IMR-90 (cell line): ENCODE measurements around the gene NACC2. TPM values are rescaled to one million over a fixed set of nuclear protein-coding genes. Genes with fewer than 3 reads are reported as not detected.

Source experiments
- ATAC-seq: fragments of 200-7000 bp; cut with Tn5 transposase; 2 replicates; pipeline ENCODE4 v1.9.1; 2020; ENCODE audit warnings: low read depth, mild to moderate bottlenecking, moderate library complexity
- BruUV-seq: library from RNA; stranded (reverse); fragments of 400-500 nt; replicated peaks from 2 replicates; lab custom pipeline; 2021; lab: Mats Ljungman, UMichigan
- CTCF ChIA-PET: fragments of 300-600 bp; formaldehyde crosslinking; extraction: SDS; loops from one replicate; lab custom pipeline; 2021; ENCODE audit warnings: antibody characterized with exemption; lab: Yijun Ruan, JAX
- POLR2A ChIA-PET: fragments of 300-600 bp; sonication (Branson Sonifier 250); formaldehyde crosslinking; loops from one replicate; lab custom pipeline; 2022; ENCODE audit warnings: antibody characterized with exemption; ENCODE audit not compliant: unreplicated experiment; lab: Charles Lee
- DNase-seq: peaks from one replicate; pipeline ENCODE4 v3.0.0; 2013
- H2AFZ ChIP-seq: replicated peaks from 2 replicates; pipeline ENCODE3; 2013; ENCODE audit warnings: low read length, mild to moderate bottlenecking; ENCODE audit not compliant: poor library complexity
- H2AK5ac ChIP-seq: 2 replicates; pipeline ENCODE4 v1.6.1; 2013; ENCODE audit warnings: low read depth, low read length, inconsistent platforms
- H2AK9ac ChIP-seq: replicated peaks from 2 replicates; pipeline ENCODE3; 2013; ENCODE audit warnings: mild to moderate bottlenecking, low read depth, low read length, moderate library complexity; ENCODE audit not compliant: poor library complexity
- H2BK120ac ChIP-seq: 2 replicates; pipeline ENCODE4 v1.6.1; 2013; ENCODE audit warnings: low read depth, low read length, inconsistent platforms
- H2BK15ac ChIP-seq: 3 replicates; pipeline ENCODE4 v1.6.1; 2013; ENCODE audit warnings: low read depth, low read length, inconsistent platforms
- H2BK20ac ChIP-seq: 2 replicates; pipeline ENCODE4 v1.6.1; 2013; ENCODE audit warnings: low read depth, mild to moderate bottlenecking, inconsistent platforms, low read length, moderate library complexity
- H2BK5ac ChIP-seq: 2 replicates; pipeline ENCODE4 v1.6.1; 2013; ENCODE audit warnings: mild to moderate bottlenecking, low read depth, low read length, inconsistent platforms; ENCODE audit not compliant: poor library complexity, severe bottlenecking
- H3K14ac ChIP-seq: replicated peaks from 2 replicates; pipeline ENCODE4 v1.6.1; 2013; ENCODE audit warnings: low read depth, low read length, inconsistent platforms
- H3K18ac ChIP-seq: 2 replicates; pipeline ENCODE4 v1.6.1; 2013; ENCODE audit warnings: low read depth, low read length, control low read depth
- H3K23ac ChIP-seq: 2 replicates; pipeline ENCODE4 v1.6.1; 2013; ENCODE audit warnings: low read depth, low read length, inconsistent platforms
- H3K27ac ChIP-seq: 2 replicates; pipeline ENCODE4 v1.5.1; 2013; ENCODE audit warnings: mild to moderate bottlenecking, control low read depth, low read length; ENCODE audit not compliant: insufficient read depth
- H3K27me3 ChIP-seq: 2 replicates; pipeline ENCODE4 v1.6.1; 2013; ENCODE audit warnings: low read length; ENCODE audit not compliant: control insufficient read depth, insufficient read depth
- H3K36me3 ChIP-seq: 2 replicates; pipeline ENCODE4 v1.6.1; 2013; ENCODE audit warnings: low read length, mixed read lengths; ENCODE audit not compliant: control insufficient read depth, insufficient read depth
- H3K4ac ChIP-seq: 2 replicates; pipeline ENCODE4 v1.6.1; 2013; ENCODE audit warnings: low read depth, low read length, inconsistent platforms
- H3K4me1 ChIP-seq: 2 replicates; pipeline ENCODE4 v1.6.1; 2013; ENCODE audit warnings: low read length, mixed read lengths; ENCODE audit not compliant: control insufficient read depth, insufficient read depth
- H3K4me2 ChIP-seq: 2 replicates; pipeline ENCODE4 v1.6.1; 2013; ENCODE audit warnings: low read depth, mild to moderate bottlenecking, control low read depth, low read length, moderate library complexity
- H3K4me3 ChIP-seq: 2 replicates; pipeline ENCODE4 v1.5.1; 2013; ENCODE audit warnings: low read depth, mild to moderate bottlenecking, control low read depth, low read length, moderate library complexity; ENCODE audit not compliant: insufficient read depth
- H3K56ac ChIP-seq: 2 replicates; pipeline ENCODE4 v1.6.1; 2013; ENCODE audit warnings: low read length, inconsistent platforms; ENCODE audit not compliant: insufficient read depth; ENCODE audit errors: extremely low read depth
- H3K79me1 ChIP-seq, 2 experiments: 2 replicates each; pipeline ENCODE4 v1.6.1; 2013; ENCODE audit warnings: low read length in 2 of 2, inconsistent platforms in 1 of 2, low read depth in 1 of 2
- H3K9ac ChIP-seq: 2 replicates; pipeline ENCODE4 v1.6.1; 2013; ENCODE audit warnings: low read depth, low read length, control low read depth
- H3K9me1 ChIP-seq: 2 replicates; pipeline ENCODE4 v1.6.1; 2013; ENCODE audit warnings: low read length, inconsistent platforms; ENCODE audit not compliant: insufficient read depth
- H3K9me3 ChIP-seq: 2 replicates; pipeline ENCODE4 v1.6.1; 2013; ENCODE audit warnings: low read length; ENCODE audit not compliant: control insufficient read depth, insufficient read depth
- H4K20me1 ChIP-seq: 2 replicates; pipeline ENCODE4 v1.6.1; 2013; ENCODE audit warnings: low read length, inconsistent platforms; ENCODE audit not compliant: insufficient read depth
- H4K5ac ChIP-seq: 2 replicates; pipeline ENCODE4 v1.6.1; 2013; ENCODE audit warnings: mild to moderate bottlenecking, low read depth, low read length, control low read depth
- H4K8ac ChIP-seq, 2 experiments: 2 replicates each; pipeline ENCODE4 v1.6.1; 2013; ENCODE audit warnings: low read depth in 2 of 2, low read length in 2 of 2, control low read depth in 1 of 2, inconsistent platforms in 1 of 2
- H4K91ac ChIP-seq: 2 replicates; pipeline ENCODE4 v1.6.1; 2013; ENCODE audit warnings: low read depth, low read length, inconsistent platforms; ENCODE audit not compliant: insufficient read depth
- BHLHE40 ChIP-seq: fragments of 150-350 bp; IDR thresholded peaks from 2 replicates; pipeline ENCODE4 v1.6.1; 2016; ENCODE audit warnings: mild to moderate bottlenecking, low read depth, low read length
- CHD1 ChIP-seq: IDR thresholded peaks from 2 replicates; pipeline ENCODE4 v1.6.1; 2012; ENCODE audit warnings: low read depth, low read length, improper control_type of control experiment
- MAFK ChIP-seq: IDR thresholded peaks from 2 replicates; pipeline ENCODE4 v1.6.1; 2012; ENCODE audit warnings: low read depth, low read length, improper control_type of control experiment
- RCOR1 ChIP-seq: IDR thresholded peaks from 2 replicates; pipeline ENCODE4 v1.6.1; 2012; ENCODE audit warnings: mild to moderate bottlenecking, low read length, improper control_type of control experiment; ENCODE audit not compliant: insufficient replicate concordance
- RFX5 ChIP-seq: IDR thresholded peaks from 2 replicates; pipeline ENCODE4 v1.8.0; 2012; ENCODE audit warnings: low read depth, mild to moderate bottlenecking, low read length, moderate library complexity
- WGBS, 2 experiments: methylation state at CpG; one replicate each; pipeline versions ENCODE4 v1.1.5 to v1.1.7; 2013; ENCODE audit warnings: missing lambda C conversion rate in 2 of 2; ENCODE audit not compliant: insufficient read length in 1 of 2; ENCODE audit errors: extremely low coverage in 2 of 2; 5-methylcytosine and 5-hydroxymethylcytosine counted together
- dilution Hi-C: fragments of 300-500 bp; cut with HindIII; formaldehyde crosslinking; loops from one replicate; pipeline ENCODE4 v1.14.3; 2018; ENCODE audit warnings: low sequenced_read_pairs; ENCODE audit not compliant: unreplicated experiment
- in situ Hi-C: fragments of 300-500 bp; cut with MboI; formaldehyde crosslinking; loops from 3 replicates; pipeline ENCODE4 v1.14.3; 2019; ENCODE audit warnings: low sequenced_read_pairs, inconsistent platforms, mixed read lengths
- intact Hi-C: fragments of 100-400 bp; cut with micrococcal nuclease; formaldehyde crosslinking; loops from 2 replicates; pipeline ENCODE4 v1.10.0; 2022
- polyA plus RNA-seq, 3 experiments: library from polyadenylated mRNA; depleted of rRNA; stranded (reverse); fragments of >200 nt; gene quantifications; 2 replicates each; pipeline ENCODE4 v1.2.3, GENCODE V29; 2012; ENCODE audit warnings: low replicate concordance in 1 of 3
- total RNA-seq: library from RNA; depleted of rRNA; stranded (reverse); fragments of >200 nt; gene quantifications from 2 replicates; pipeline ENCODE4 v1.2.3, GENCODE V29; 2012
- TF ChIP-seq, protein P1 (sequence below): conservative IDR thresholded peaks from 2 replicates; pipeline ENCODE4 v1.5.1; 2012; ENCODE audit warnings: mild to moderate bottlenecking, low read depth, low read length, improper control_type of control experiment

Gene NACC2
- total and polyA plus RNA-seq, 2 of the 4 experiments (the other 2 are of a cell fraction), result 7.9 to 19.0 TPM

DNA sequence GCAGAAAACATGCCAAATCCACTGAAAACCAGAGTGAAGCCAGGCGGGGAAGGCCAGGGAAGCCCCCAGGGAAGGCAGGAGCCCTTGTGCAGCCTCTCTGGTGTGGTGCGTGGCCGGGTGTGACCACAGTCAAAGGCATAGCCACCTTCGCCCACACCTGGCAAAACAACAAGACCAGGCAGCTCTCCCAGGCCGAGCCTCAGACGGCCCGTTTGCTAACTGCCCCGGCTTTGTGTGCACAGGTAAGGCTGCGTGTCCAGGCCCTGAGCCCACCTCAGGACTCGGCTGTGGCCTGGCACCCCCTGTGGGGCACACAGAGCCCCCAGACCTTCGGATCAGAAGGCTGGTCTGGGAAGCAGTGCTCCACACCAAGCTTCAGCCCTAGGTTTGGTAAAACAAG is 17.5 kb upstream of the NACC2 start:
- intact Hi-C loops, result no loop called here
- Histone ChIP-seq H3K4me3 (no peak overlapping the region), H3K9me1 (peaks cover 13% of the 10 kb centered on the region), H2AFZ (no peak overlapping the region), H3K56ac (no peak overlapping the region), H3K79me1 (peaks cover 5 to 24% of the 10 kb centered on the region in 2 experiments; a peak in 3 of 4 replicates), H2BK5ac (no peak overlapping the region), H3K4ac (no peak overlapping the region), H3K9ac (no peak overlapping the region), H3K18ac (no peak overlapping the region), H2AK9ac (no peak overlapping the region), H2BK20ac (no peak overlapping the region), H2AK5ac (no peak overlapping the region), H3K36me3 (peaks cover 15% of the 10 kb centered on the region; the same call in 1 of the 2 replicates), H4K8ac (no peak overlapping the region), H3K9me3 (no peaks in the 10 kb centered on the region), H3K4me1 (peaks cover 18% of the 10 kb centered on the region), H3K27ac (no peak overlapping the region), H3K27me3 (no peaks in the 10 kb centered on the region), H3K23ac (no peak overlapping the region), H4K91ac (no peak overlapping the region), H3K14ac (no peak overlapping the region), H2BK15ac (no peak overlapping the region), H3K4me2 (no peak overlapping the region), H2BK120ac (no peak overlapping the region), H4K20me1 (no peaks in the 10 kb centered on the region), H4K5ac (no peak overlapping the region)
- DNase-seq (no peak), ATAC-seq (no peak)
- ChIA-PET CTCF (interaction anchor here (0.6 kb wide), 2 partner anchors 200 to 259 kb away, joined by 5 to 6 read pairs; no protein-coding TSS in a partner anchor), POLR2A (no interaction called here)
- in situ Hi-C loops, result no loop called here
- dilution Hi-C loops, result no loop called here
- BruUV-seq, result no TSS peak
- WGBS, 2 experiments, result 94% methylated on average over 10 of the region's 11 CpGs; no CpG with 5 or more reads in 1 of the 2 experiments
- TF ChIP-seq CHD1 (no peak), RCOR1 (no peak), BHLHE40 (no peak), RFX5 (no peak), MAFK (no peak)
- TF ChIP-seq, protein P1, sequence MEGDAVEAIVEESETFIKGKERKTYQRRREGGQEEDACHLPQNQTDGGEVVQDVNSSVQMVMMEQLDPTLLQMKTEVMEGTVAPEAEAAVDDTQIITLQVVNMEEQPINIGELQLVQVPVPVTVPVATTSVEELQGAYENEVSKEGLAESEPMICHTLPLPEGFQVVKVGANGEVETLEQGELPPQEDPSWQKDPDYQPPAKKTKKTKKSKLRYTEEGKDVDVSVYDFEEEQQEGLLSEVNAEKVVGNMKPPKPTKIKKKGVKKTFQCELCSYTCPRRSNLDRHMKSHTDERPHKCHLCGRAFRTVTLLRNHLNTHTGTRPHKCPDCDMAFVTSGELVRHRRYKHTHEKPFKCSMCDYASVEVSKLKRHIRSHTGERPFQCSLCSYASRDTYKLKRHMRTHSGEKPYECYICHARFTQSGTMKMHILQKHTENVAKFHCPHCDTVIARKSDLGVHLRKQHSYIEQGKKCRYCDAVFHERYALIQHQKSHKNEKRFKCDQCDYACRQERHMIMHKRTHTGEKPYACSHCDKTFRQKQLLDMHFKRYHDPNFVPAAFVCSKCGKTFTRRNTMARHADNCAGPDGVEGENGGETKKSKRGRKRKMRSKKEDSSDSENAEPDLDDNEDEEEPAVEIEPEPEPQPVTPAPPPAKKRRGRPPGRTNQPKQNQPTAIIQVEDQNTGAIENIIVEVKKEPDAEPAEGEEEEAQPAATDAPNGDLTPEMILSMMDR, result no peak
